ENCODE data around the gene TMEM217.

TMEM217 gene

DNA sequence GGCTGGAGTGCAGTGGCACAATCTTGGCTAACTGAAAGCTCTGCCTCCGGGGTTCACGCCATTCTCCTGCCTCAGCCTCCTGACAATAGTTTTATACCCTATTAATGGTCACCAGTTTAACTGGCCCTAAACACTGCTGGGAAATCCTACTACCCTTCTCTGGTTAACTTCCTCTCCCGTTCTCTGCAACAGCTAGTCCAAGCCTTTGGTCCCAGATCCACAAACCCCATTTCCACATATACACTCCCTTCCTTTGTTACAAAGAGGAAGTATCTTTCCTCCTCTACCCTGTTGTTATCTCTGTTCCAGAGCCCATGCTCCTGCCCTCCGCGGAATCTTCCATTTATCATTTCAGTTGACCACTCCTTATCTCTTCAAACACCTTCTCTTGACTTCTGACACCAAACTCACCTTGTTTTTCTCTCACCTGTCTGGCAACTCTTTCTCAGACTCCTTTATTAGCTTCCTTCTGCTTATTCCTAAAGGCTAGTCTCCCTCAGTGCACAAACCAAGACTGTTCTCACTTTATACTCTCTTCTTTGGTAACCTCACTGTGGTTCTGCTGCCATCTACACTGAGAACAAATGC lies 25.4 kb downstream of the TMEM217 start:
- Histone ChIP-seq H3K27me3 (ENCODE audit: control insufficient read depth in 1 of 2, insufficient read depth in 2 of 2, low read length in 2 of 2) (no peaks in the 10 kb centered on the region), H3K27ac (ENCODE audit: low read length) (no peak overlapping the region), H3K4me3 (ENCODE audit: low read length in 2 of 2) (no peak overlapping the region), H3K9ac (ENCODE audit: low read length in 2 of 2) (no peak overlapping the region), H3K4me1 (ENCODE audit: control insufficient read depth, insufficient read depth, low read length) (no peaks in the 10 kb centered on the region), H3K36me3 (ENCODE audit: control insufficient read depth in 2 of 2, insufficient read depth in 2 of 2, low read length in 2 of 2) (no peaks in the 10 kb centered on the region), H3K9me3 (ENCODE audit: control insufficient read depth in 2 of 2, low read length in 2 of 2) (no peaks in the 10 kb centered on the region)

DNA sequence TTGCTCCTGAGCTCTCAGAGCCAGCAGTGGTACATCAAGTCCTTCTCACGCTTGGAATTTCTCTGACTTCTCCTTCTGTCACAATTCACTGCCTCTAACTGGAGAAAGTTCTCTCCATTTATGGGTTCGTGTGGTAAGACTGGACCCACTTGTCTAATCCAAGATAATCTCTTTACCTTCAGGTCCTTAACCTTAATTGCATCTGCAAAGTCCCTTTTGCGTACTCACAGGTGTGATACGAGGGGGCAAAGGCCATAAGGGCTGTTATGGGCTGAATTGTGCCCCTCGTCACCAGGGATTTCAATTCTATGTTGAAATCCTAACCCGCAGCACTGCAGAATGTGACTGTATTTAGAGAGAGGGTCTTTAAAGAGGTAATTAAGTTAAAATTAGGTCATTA lies 27.8 kb downstream of the TMEM217 start:
- H3K9ac ChIP-seq (ENCODE audit: low read length in 2 of 2): no peak overlapping the region
- H3K4me3 ChIP-seq (ENCODE audit: low read length in 2 of 2): no peak overlapping the region
- H3K4me1 ChIP-seq (ENCODE audit: control insufficient read depth, insufficient read depth, low read length): no peaks in the 10 kb centered on the region
- no peaks in the 10 kb centered on the region for H3K27me3 ChIP-seq (ENCODE audit: control insufficient read depth in 1 of 2, insufficient read depth in 2 of 2, low read length in 2 of 2)
- no peak overlapping the region for H3K27ac ChIP-seq (ENCODE audit: low read length)
- no peaks in the 10 kb centered on the region for H3K9me3 ChIP-seq (ENCODE audit: control insufficient read depth in 2 of 2, low read length in 2 of 2)
- H3K36me3 ChIP-seq (ENCODE audit: control insufficient read depth in 2 of 2, insufficient read depth in 2 of 2, low read length in 2 of 2): no peaks in the 10 kb centered on the region

DNA sequence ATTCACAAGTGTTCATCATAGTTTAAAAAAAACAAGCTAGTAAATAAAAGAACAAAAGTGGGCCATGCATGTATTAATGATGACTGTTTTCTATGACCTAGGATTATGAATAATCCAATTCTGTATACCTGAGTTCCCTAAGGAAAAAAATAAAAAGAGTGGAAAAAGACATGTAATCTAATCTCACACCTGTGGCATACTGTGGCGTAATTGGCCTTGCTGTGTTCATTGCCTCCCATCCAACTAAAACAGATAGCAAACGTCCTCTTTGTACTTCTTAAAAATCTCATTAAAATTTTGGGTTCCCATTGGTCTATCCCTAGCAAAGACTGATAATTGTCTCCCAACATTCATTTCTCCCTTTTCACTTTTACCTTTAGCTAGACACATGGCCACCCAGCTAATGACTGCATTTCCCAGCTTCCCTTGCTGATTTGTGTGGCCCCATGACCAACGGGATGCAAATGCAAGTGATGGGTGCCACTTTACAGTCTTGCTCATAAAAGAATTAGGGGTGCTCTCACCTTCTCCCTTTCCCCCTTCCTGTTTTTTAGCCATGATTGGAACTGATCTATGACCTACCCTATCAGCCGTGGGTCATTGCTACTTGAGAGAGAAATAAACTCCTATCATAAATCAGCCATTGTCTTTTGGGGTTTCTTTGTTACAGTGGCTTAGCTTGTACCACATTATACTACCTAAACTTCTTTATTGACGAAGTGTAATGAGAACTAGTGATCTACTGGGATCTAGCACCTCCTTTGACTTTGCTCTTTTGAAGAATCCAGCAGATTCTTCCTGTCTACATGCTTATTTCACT lies 32.4 kb downstream of the TMEM217 start:
- Histone ChIP-seq H3K27me3 (ENCODE audit: control insufficient read depth in 1 of 2, insufficient read depth in 2 of 2, low read length in 2 of 2) (no peaks in the 10 kb centered on the region), H3K9ac (ENCODE audit: low read length in 2 of 2) (no peak overlapping the region), H3K36me3 (ENCODE audit: control insufficient read depth in 2 of 2, insufficient read depth in 2 of 2, low read length in 2 of 2) (no peaks in the 10 kb centered on the region), H3K27ac (ENCODE audit: low read length) (no peak overlapping the region), H3K9me3 (ENCODE audit: control insufficient read depth in 2 of 2, low read length in 2 of 2) (no peaks in the 10 kb centered on the region), H3K4me3 (ENCODE audit: low read length in 2 of 2) (no peak overlapping the region), H3K4me1 (ENCODE audit: control insufficient read depth, insufficient read depth, low read length) (peaks cover 8% of the 10 kb centered on the region)

DNA sequence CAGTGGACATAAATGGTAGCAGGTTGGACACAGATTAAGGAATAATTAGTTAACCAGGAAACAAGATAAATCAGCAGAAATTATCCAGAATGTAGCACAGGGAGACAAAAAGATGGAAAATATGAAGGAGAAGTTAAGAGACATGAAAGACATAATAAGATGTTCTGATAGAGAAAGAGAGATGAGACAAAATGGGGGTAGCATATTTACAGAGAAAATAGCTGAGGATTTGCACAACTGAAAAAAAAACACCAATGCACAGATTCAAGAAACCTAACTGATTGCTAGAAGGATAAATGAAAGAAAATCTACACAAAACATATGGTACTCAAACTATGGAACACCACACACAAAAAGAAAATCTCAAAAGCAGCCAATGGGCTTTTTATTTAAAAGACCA lies 35.0 kb downstream of the TMEM217 start:
- Histone ChIP-seq H3K9me3 (ENCODE audit: control insufficient read depth in 2 of 2, low read length in 2 of 2) (no peaks in the 10 kb centered on the region), H3K36me3 (ENCODE audit: control insufficient read depth in 2 of 2, insufficient read depth in 2 of 2, low read length in 2 of 2) (no peaks in the 10 kb centered on the region), H3K27ac (ENCODE audit: low read length) (no peak overlapping the region), H3K27me3 (ENCODE audit: control insufficient read depth in 1 of 2, insufficient read depth in 2 of 2, low read length in 2 of 2) (no peaks in the 10 kb centered on the region), H3K4me3 (ENCODE audit: low read length in 2 of 2) (peak overlapping the region; percentile 60 to 83), H3K9ac (ENCODE audit: low read length in 2 of 2) (no peak overlapping the region), H3K4me1 (ENCODE audit: control insufficient read depth, insufficient read depth, low read length) (peaks cover 8% of the 10 kb centered on the region)

DNA sequence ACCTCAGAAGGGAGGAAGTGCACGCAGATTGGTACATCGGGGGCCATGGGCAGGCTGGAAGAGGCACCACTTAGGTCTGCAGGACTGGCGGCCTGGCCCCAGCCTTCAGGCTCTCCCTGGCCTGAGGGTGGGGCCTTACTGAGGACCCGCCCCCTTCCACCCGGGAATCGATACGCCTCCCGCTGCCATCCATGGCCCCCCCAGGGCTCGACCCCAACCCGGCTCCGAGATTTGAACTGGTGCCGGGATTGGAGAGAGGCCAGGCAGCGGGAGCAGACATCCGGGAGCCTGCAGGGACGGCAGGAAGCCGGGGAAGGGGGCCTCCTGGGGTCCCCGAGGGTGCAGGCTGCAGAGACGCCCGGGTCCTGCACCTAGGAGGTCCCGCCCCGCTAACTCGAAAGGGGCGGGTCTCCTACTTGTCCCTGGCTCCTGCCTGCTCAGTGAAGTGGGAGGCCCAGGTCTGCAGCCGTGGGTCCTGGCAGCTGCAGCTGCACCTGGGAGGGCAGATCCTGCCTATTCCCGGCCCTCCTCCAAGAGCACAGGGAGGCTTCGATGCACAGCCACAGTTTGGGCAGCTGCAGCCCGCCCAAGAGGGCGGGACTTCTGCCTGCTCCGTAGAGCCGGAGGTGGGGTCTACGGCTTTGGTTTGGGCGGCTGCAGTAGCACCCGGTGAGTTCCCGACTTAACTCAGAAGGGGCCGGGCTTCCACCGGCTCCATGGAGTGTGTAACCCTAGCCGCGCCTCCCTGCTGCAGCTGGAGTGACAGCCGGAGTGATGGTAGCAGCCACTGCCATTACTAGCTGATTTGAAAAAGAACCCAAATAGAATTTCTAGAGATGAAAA lies 35.6 kb downstream of the TMEM217 start:
- Histone ChIP-seq H3K9ac (ENCODE audit: low read length in 2 of 2) (peak overlapping the region in 1 of 2 donors; percentile 29), H3K27ac (ENCODE audit: low read length) (no peak overlapping the region), H3K27me3 (ENCODE audit: control insufficient read depth in 1 of 2, insufficient read depth in 2 of 2, low read length in 2 of 2) (no peaks in the 10 kb centered on the region), H3K4me3 (ENCODE audit: low read length in 2 of 2) (peak overlapping the region; percentile 60 to 83), H3K9me3 (ENCODE audit: control insufficient read depth in 2 of 2, low read length in 2 of 2) (no peaks in the 10 kb centered on the region), H3K4me1 (ENCODE audit: control insufficient read depth, insufficient read depth, low read length) (peaks cover 8% of the 10 kb centered on the region), H3K36me3 (ENCODE audit: control insufficient read depth in 2 of 2, insufficient read depth in 2 of 2, low read length in 2 of 2) (no peaks in the 10 kb centered on the region)

DNA sequence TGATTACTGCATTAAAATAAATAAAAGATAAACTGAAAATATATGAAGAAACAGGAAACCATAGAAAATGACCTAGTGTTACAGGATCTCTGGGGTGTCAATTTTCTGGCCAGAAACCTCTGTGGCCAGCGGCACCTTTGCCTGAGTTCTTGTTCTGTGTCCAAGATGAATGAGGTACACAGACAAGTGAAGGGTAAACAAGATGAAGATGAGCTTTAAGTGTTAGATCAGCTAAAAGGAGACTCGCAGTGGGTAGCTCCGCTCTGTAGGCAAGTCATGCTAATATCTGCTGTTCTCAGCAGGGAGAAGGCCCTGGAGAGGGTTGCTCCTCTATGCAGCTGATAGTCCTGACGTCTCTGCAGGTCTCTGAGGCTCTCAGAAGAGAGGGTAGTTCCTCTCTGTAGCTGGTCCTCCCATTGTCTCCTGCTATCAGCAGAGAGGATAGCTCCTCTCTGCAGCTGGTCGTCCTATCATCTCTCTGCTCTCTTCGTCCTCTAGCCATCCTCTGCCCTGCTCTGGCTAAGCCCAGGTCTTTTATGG lies 36.3 kb downstream of the TMEM217 start:
- Histone ChIP-seq H3K4me3 (ENCODE audit: low read length in 2 of 2) (peak overlapping the region; percentile 60 to 83), H3K27ac (ENCODE audit: low read length) (no peak overlapping the region), H3K36me3 (ENCODE audit: control insufficient read depth in 2 of 2, insufficient read depth in 2 of 2, low read length in 2 of 2) (no peaks in the 10 kb centered on the region), H3K9me3 (ENCODE audit: control insufficient read depth in 2 of 2, low read length in 2 of 2) (no peaks in the 10 kb centered on the region), H3K4me1 (ENCODE audit: control insufficient read depth, insufficient read depth, low read length) (peaks cover 8% of the 10 kb centered on the region), H3K27me3 (ENCODE audit: control insufficient read depth in 1 of 2, insufficient read depth in 2 of 2, low read length in 2 of 2) (no peaks in the 10 kb centered on the region), H3K9ac (ENCODE audit: low read length in 2 of 2) (peak overlapping the region in 1 of 2 donors; percentile 29)

DNA sequence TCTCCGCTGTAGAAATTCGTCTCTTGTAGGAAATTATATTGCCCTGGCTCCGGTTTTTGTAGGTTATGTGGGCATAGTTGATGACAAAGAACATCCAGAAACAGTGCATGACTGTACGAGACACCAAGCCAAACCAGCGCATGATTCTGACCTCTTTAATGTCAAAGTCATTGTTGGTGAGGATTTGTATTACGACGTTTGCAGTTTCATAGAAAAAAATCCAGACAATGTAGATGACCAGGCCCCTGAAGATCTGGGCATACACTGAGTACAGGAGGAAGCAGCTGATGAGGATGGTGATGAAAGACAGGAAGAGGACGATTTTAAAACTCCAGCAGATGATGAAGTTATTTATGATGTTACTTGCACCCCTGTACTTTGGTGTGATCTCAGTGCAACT lies 39.4 kb downstream of the TMEM217 start:
- no peaks in the 10 kb centered on the region for H3K27me3 ChIP-seq (ENCODE audit: control insufficient read depth in 1 of 2, insufficient read depth in 2 of 2, low read length in 2 of 2)
- H3K9ac ChIP-seq (ENCODE audit: low read length in 2 of 2): no peak overlapping the region
- peaks cover 8% of the 10 kb centered on the region for H3K4me1 ChIP-seq (ENCODE audit: control insufficient read depth, insufficient read depth, low read length)
- no peak overlapping the region for H3K27ac ChIP-seq (ENCODE audit: low read length)
- H3K4me3 ChIP-seq (ENCODE audit: low read length in 2 of 2): no peak overlapping the region
- H3K9me3 ChIP-seq (ENCODE audit: control insufficient read depth in 2 of 2, low read length in 2 of 2): no peaks in the 10 kb centered on the region
- no peaks in the 10 kb centered on the region for H3K36me3 ChIP-seq (ENCODE audit: control insufficient read depth in 2 of 2, insufficient read depth in 2 of 2, low read length in 2 of 2)

DNA sequence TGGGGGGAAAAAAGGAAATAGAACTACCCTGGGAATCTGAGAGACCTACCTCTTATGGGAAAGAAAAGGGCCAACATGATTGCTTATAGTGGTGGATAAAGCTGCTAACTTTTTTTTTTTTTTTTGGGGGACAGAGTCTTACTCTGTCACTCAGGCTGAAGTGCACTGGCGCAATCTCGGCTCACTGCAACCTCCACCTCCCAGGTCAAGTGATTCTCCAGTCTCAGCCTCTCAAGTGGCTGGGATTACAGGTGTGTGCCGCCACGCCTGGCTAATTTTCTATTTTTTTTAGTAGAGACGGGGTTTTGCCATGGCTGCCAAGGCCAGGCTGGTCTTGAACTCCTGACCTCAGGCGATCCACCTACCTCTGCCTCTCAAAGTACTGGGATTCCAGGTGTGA lies 39.9 kb downstream of the TMEM217 start:
- H3K9me3 ChIP-seq (ENCODE audit: control insufficient read depth in 2 of 2, low read length in 2 of 2): no peaks in the 10 kb centered on the region
- peaks cover 8% of the 10 kb centered on the region for H3K4me1 ChIP-seq (ENCODE audit: control insufficient read depth, insufficient read depth, low read length)
- no peak overlapping the region for H3K9ac ChIP-seq (ENCODE audit: low read length in 2 of 2)
- no peak overlapping the region for H3K27ac ChIP-seq (ENCODE audit: low read length)
- H3K27me3 ChIP-seq (ENCODE audit: control insufficient read depth in 1 of 2, insufficient read depth in 2 of 2, low read length in 2 of 2): no peaks in the 10 kb centered on the region
- no peak overlapping the region for H3K4me3 ChIP-seq (ENCODE audit: low read length in 2 of 2)
- H3K36me3 ChIP-seq (ENCODE audit: control insufficient read depth in 2 of 2, insufficient read depth in 2 of 2, low read length in 2 of 2): no peaks in the 10 kb centered on the region

DNA sequence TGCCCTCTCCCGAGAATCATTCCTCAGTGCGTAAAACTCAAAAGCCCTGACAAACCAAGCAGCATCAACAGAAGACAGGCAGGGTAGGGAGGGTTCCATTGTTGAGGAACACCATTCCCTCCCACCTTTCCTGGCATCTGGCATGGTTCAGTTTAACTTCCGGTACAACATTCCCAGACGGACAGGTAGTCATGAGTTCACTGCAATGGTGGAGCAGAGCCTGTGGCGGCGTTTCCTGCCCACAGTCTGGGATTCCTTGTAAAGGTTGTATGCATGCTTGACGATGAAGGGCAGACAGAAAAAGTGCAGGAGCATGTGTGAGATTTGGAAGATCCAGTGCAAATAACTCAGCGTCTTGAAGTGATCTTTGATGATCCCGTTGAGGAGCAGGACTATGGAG lies 45.7 kb downstream of the TMEM217 start:
- Histone ChIP-seq H3K27ac (ENCODE audit: low read length) (no peak overlapping the region), H3K9ac (ENCODE audit: low read length in 2 of 2) (no peak overlapping the region), H3K36me3 (ENCODE audit: control insufficient read depth in 2 of 2, insufficient read depth in 2 of 2, low read length in 2 of 2) (no peaks in the 10 kb centered on the region), H3K4me1 (ENCODE audit: control insufficient read depth, insufficient read depth, low read length) (no peaks in the 10 kb centered on the region), H3K9me3 (ENCODE audit: control insufficient read depth in 2 of 2, low read length in 2 of 2) (no peaks in the 10 kb centered on the region), H3K4me3 (ENCODE audit: low read length in 2 of 2) (no peak overlapping the region), H3K27me3 (ENCODE audit: control insufficient read depth in 1 of 2, insufficient read depth in 2 of 2, low read length in 2 of 2) (no peaks in the 10 kb centered on the region)

DNA sequence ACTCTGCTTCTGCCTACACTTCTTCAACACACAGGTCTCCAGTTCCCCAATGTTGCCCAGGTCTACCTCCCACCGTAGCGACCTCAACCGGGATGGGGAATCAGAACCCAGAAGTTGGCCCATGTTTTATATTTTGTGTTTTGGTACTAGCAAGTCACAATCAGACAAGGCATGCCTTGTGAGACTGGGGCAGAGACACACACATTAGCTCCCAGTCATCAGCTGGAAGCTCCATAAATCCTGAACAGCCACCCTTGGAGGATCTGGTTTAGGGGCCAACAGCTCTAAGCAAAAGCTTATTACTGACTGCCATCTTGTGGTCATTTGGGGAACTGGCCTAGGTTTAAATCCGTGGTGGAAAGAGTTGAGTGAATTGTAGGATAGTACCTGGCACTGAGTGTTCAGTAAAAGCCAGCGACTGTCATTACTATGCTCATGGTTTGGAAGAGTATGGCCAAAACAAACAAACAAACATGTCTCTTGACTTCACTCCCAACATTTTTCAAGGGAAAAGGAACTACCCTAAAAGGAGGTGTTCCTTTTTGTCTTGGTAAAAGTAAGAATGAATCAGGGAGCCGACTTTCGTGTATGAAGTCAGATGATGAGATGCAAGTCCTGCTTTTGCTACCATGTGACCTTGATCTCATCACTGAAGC lies 47.5 kb downstream of the TMEM217 start:
- H3K4me3 ChIP-seq (ENCODE audit: low read length in 2 of 2): no peak overlapping the region
- H3K27ac ChIP-seq (ENCODE audit: low read length): no peak overlapping the region
- no peaks in the 10 kb centered on the region for H3K36me3 ChIP-seq (ENCODE audit: control insufficient read depth in 2 of 2, insufficient read depth in 2 of 2, low read length in 2 of 2)
- no peaks in the 10 kb centered on the region for H3K4me1 ChIP-seq (ENCODE audit: control insufficient read depth, insufficient read depth, low read length)
- H3K9me3 ChIP-seq (ENCODE audit: control insufficient read depth in 2 of 2, low read length in 2 of 2): no peaks in the 10 kb centered on the region
- no peak overlapping the region for H3K9ac ChIP-seq (ENCODE audit: low read length in 2 of 2)
- no peaks in the 10 kb centered on the region for H3K27me3 ChIP-seq (ENCODE audit: control insufficient read depth in 1 of 2, insufficient read depth in 2 of 2, low read length in 2 of 2)

Measured in stomach smooth muscle (tissue), 2 donors.